ENCODE measurements around the gene ZNF670. TPM values are rescaled to one million over a fixed set of nuclear protein-coding genes. Genes with fewer than 3 reads are reported as not detected.
A peak's percentile ranks its signal among the peaks of the same experiment; 100 is the strongest.

ZNF670 gene
- total RNA-seq, 1 experiment from 2014 or later: 13.9 TPM

- TF ChIP-seq, protein P1, sequence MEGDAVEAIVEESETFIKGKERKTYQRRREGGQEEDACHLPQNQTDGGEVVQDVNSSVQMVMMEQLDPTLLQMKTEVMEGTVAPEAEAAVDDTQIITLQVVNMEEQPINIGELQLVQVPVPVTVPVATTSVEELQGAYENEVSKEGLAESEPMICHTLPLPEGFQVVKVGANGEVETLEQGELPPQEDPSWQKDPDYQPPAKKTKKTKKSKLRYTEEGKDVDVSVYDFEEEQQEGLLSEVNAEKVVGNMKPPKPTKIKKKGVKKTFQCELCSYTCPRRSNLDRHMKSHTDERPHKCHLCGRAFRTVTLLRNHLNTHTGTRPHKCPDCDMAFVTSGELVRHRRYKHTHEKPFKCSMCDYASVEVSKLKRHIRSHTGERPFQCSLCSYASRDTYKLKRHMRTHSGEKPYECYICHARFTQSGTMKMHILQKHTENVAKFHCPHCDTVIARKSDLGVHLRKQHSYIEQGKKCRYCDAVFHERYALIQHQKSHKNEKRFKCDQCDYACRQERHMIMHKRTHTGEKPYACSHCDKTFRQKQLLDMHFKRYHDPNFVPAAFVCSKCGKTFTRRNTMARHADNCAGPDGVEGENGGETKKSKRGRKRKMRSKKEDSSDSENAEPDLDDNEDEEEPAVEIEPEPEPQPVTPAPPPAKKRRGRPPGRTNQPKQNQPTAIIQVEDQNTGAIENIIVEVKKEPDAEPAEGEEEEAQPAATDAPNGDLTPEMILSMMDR (conservative IDR thresholded peaks at IDR 0.05): no peak
- H4K91ac ChIP-seq (ENCODE audit: insufficient read length, low read depth, low read length): no peak overlapping the region
- H3K27ac Mint-ChIP-seq: no peak overlapping the region
- no CpG with 5 or more reads among the region's 30 CpGs for WGBS (ENCODE audit: extremely low coverage, insufficient read length, low lambda C conversion rate)
- no peak overlapping the region for H2AFZ ChIP-seq (ENCODE audit: low read length)
- H3K14ac ChIP-seq (ENCODE audit: insufficient read depth, low read length): no peak overlapping the region
- H3K56ac ChIP-seq (ENCODE audit: insufficient read length, low read depth, low read length): no peak overlapping the region
- H2BK5ac ChIP-seq (ENCODE audit: insufficient read length, low read length): no peak overlapping the region
- no peak overlapping the region for H3K18ac ChIP-seq (ENCODE audit: insufficient read length, low read depth, low read length)
- peaks cover 53% of the 10 kb centered on the region for H3K27me3 Mint-ChIP-seq (ENCODE audit: low read depth)
- H3K27ac ChIP-seq (ENCODE audit: insufficient read length, low read depth, low read length): no peak overlapping the region
- H3K23ac ChIP-seq (ENCODE audit: insufficient read length, low read depth, low read length): no peak overlapping the region
- H3K9me3 Mint-ChIP-seq: peaks cover 0 to 3% of the 10 kb centered on the region in 2 experiments; a peak in 4 of 5 replicates
- no peak overlapping the region for H4K8ac ChIP-seq (replicated peaks; ENCODE audit: insufficient read length, low read depth, low read length)
- no peak overlapping the region for H4K5ac ChIP-seq (ENCODE audit: insufficient read length, low read depth, low read length)
- H3K9me3 ChIP-seq (ENCODE audit: control insufficient read depth, low read depth, low read length): no peaks in the 10 kb centered on the region
- H3K36me3 Mint-ChIP-seq (ENCODE audit: insufficient read depth in 1 of 3, low read depth in 3 of 3): peaks cover 0 to 4% (median 0%) of the 10 kb centered on the region in 3 experiments; a peak in 3 of 7 replicates
- no peaks in the 10 kb centered on the region for H3K79me2 ChIP-seq (ENCODE audit: insufficient read depth, low read length)
- H3K27me3 ChIP-seq (ENCODE audit: insufficient read depth, low read length): peaks cover 4% of the 10 kb centered on the region; the same call in 1 of the 2 replicates
- no peaks in the 10 kb centered on the region for H3K79me1 ChIP-seq (ENCODE audit: insufficient read depth, low read depth, low read length, poor library complexity, severe bottlenecking)
- DNase-seq: peak; percentile 36
- H3K9ac ChIP-seq (ENCODE audit: extremely low read depth, insufficient read length, low read length): peak overlapping the region; percentile 21
- H3K4me3 Mint-ChIP-seq: peak overlapping the region; percentile 54 to 77
- H3T11ph ChIP-seq (ENCODE audit: low read length): no peak overlapping the region
- H2BK120ac ChIP-seq (ENCODE audit: low read depth, low read length, poor library complexity, severe bottlenecking): no peak overlapping the region
- H4K20me1 ChIP-seq (ENCODE audit: control insufficient read depth, insufficient read depth, insufficient read length): no peaks in the 10 kb centered on the region
- peaks cover 10 to 17% of the 10 kb centered on the region in 2 experiments for H3K4me1 Mint-ChIP-seq
- H2BK15ac ChIP-seq (ENCODE audit: low read depth, low read length): no peak overlapping the region
- H2AK5ac ChIP-seq (ENCODE audit: insufficient read length, low read length): no peak overlapping the region
- no peak overlapping the region for H3K4ac ChIP-seq (ENCODE audit: low read depth, low read length)
- H3K4me1 ChIP-seq (ENCODE audit: insufficient read depth, low read length): no peaks in the 10 kb centered on the region; the same call in 1 of the 2 replicates
- H3K23me2 ChIP-seq (ENCODE audit: insufficient read length, low read depth, low read length, poor library complexity, severe bottlenecking): peaks cover 8% of the 10 kb centered on the region
- H3K4me2 ChIP-seq (ENCODE audit: insufficient read depth, insufficient read length, low read length): peak overlapping the region; percentile 42
- H2BK12ac ChIP-seq (ENCODE audit: insufficient read length, low read depth, low read length): no peak overlapping the region
- H2BK20ac ChIP-seq (ENCODE audit: low read depth, low read length, poor library complexity, severe bottlenecking): no peak overlapping the region
Measured at GRCh38 chr1:247110627-247111258, 32.1 kb upstream of the ZNF670 start.
